Thyroid gland (tissue), 4 donors: ENCODE measurements around the gene FAM193A. TPM values are rescaled to one million over a fixed set of nuclear protein-coding genes. Genes with fewer than 3 reads are reported as not detected.
A peak's percentile ranks its signal among the peaks of the same experiment; 100 is the strongest.

ENCODE experiments used
- DNase-seq, 2 donors: peaks; one replicate each; pipeline ENCODE4 v3.0.0-alpha.2; 2019
- H3K27ac ChIP-seq, 3 donors: fragments of 200-600 bp; sonication (generic); 1 replicate in 2 of 3; 2 replicates in 1 of 3; pipeline ENCODE4 v1.5.1; 2016 to 2019; ENCODE audit warnings: mild to moderate bottlenecking in 1 of 3, moderate library complexity in 1 of 3
- H3K27me3 ChIP-seq: fragments of 200-600 bp; sonication (generic); one replicate; pipeline ENCODE4 v1.5.1; 2019
- H3K36me3 ChIP-seq, 2 donors: fragments of 200-600 bp; sonication (generic); one replicate each; pipeline ENCODE4 v1.5.1; 2016 to 2019
- H3K4me1 ChIP-seq, 2 donors: fragments of 200-600 bp; sonication (generic); one replicate each; pipeline ENCODE4 v1.5.1; 2017 to 2019
- H3K4me3 ChIP-seq, 3 donors: fragments of 200-600 bp; sonication (generic); replicated peaks in 1 of 3; 1 replicate in 2 of 3; 2 replicates in 1 of 3; pipeline ENCODE4 v1.5.1; 2016; ENCODE audit warnings: mild to moderate bottlenecking in 1 of 3
- H3K9me3 ChIP-seq: fragments of 200-600 bp; sonication (generic); one replicate; pipeline ENCODE4 v1.5.1; 2017
- CTCF ChIP-seq, 6 experiments: fragments of 200-600 bp in 3 of 6; fragments of 450-650 bp in 3 of 6; sonication (generic) in 3 of 6; IDR thresholded peaks; one replicate each; pipeline ENCODE4 v1.5.1; 2016 to 2019; ENCODE audit warnings: antibody characterized with exemption in 6 of 6, mild to moderate bottlenecking in 2 of 6, inconsistent platforms in 1 of 6, moderate library complexity in 1 of 6
- POLR2A ChIP-seq, 2 donors: fragments of 450-650 bp; IDR thresholded peaks; one replicate each; pipeline ENCODE4 v1.6.1; 2017; ENCODE audit warnings: antibody characterized with exemption in 2 of 2, mild to moderate bottlenecking in 2 of 2, moderate library complexity in 1 of 2
- WGBS, 2 donors: methylation state at CpG; one replicate each; pipeline ENCODE4 v1.1.5; 2017; 5-methylcytosine and 5-hydroxymethylcytosine counted together
- intact Hi-C: fragments of 100-400 bp; cut with DNase I; formaldehyde crosslinking; loops from one replicate; pipeline ENCODE4 v1.15.1; 2023
- total RNA-seq, 4 donors: library from RNA; depleted of rRNA; stranded (reverse); fragments of >200 nt; gene quantifications; one replicate each; pipeline ENCODE4 v1.2.3, GENCODE V29; 2016

FAM193A gene
- total RNA-seq, 4 donors from 2014 or later, result 22.4 to 36.7 (median 30.3) TPM

- Histone ChIP-seq H3K9me3 (no peaks in the 10 kb centered on the region), H3K4me3 (no peak overlapping the region), H3K27me3 (no peaks in the 10 kb centered on the region), H3K27ac (peak overlapping the region in 1 of 3 donors; percentile 53), H3K4me1 (peaks cover 39 to 44% of the 10 kb centered on the region in 2 donors), H3K36me3 (no peaks in the 10 kb centered on the region)
- peak in 1 of 2 donors; percentile 18 for DNase-seq
- intact Hi-C loops, result no loop called here
- TF ChIP-seq CTCF (IDR thresholded peaks at IDR 0.05) (no peak), POLR2A (IDR thresholded peaks at IDR 0.05) (no peak)
- 58 to 68% methylated on average over 4 of the region's 4 CpGs for WGBS, 2 donors
Measured at GRCh38 chr4:2583092-2583491, 46.6 kb downstream of the FAM193A start.

GRCh38 chr4:2583517-2583916, 47.1 kb downstream of the FAM193A start:
- DNase-seq, result peak; percentile 56 to 58
- intact Hi-C loops, result no loop called here
- no peaks in the 10 kb centered on the region for H3K36me3 ChIP-seq
- peak overlapping the region in 2 of 3 donors; percentile 25 to 53 for H3K27ac ChIP-seq
- no peaks in the 10 kb centered on the region for H3K27me3 ChIP-seq
- H3K4me3 ChIP-seq, result no peak overlapping the region
- H3K4me1 ChIP-seq, result peaks cover 39 to 47% of the 10 kb centered on the region in 2 donors
- 16 to 26% methylated on average over 4 of the region's 4 CpGs for WGBS, 2 donors
- H3K9me3 ChIP-seq, result no peaks in the 10 kb centered on the region
- TF ChIP-seq POLR2A (IDR thresholded peaks at IDR 0.05), result no peak
- TF ChIP-seq CTCF (IDR thresholded peaks at IDR 0.05), result no peak

- 94 to 96% methylated on average over 5 of the region's 5 CpGs for WGBS, 2 donors
- H3K4me1 ChIP-seq, result peaks cover 43 to 61% of the 10 kb centered on the region in 2 donors
- TF ChIP-seq POLR2A (IDR thresholded peaks at IDR 0.05) (no peak), CTCF (IDR thresholded peaks at IDR 0.05) (no peak)
Measured at GRCh38 chr4:2586502-2586901, 50.1 kb downstream of the FAM193A start.

GRCh38 chr4:2587213-2587823, 50.9 kb downstream of the FAM193A start:
- Histone ChIP-seq H3K4me3 (no peak overlapping the region), H3K9me3 (no peaks in the 10 kb centered on the region), H3K36me3 (no peaks in the 10 kb centered on the region), H3K27ac (no peak overlapping the region), H3K27me3 (no peaks in the 10 kb centered on the region), H3K4me1 (peaks cover 41 to 60% of the 10 kb centered on the region in 2 donors)
- DNase-seq, result no peak
- WGBS, 2 donors, result 42 to 52% methylated on average over 8 of the region's 8 CpGs
- TF ChIP-seq CTCF (IDR thresholded peaks at IDR 0.05) (no peak), POLR2A (IDR thresholded peaks at IDR 0.05) (no peak)
- intact Hi-C loops, result no loop called here

More at GRCh38 chr4:2586502-2586901, 50.1 kb downstream of the FAM193A start:
- no peak overlapping the region for H3K4me3 ChIP-seq
- intact Hi-C loops, result no loop called here
- no peaks in the 10 kb centered on the region for H3K9me3 ChIP-seq
- H3K36me3 ChIP-seq, result no peaks in the 10 kb centered on the region
- DNase-seq, result no peak
- no peaks in the 10 kb centered on the region for H3K27me3 ChIP-seq
- H3K27ac ChIP-seq, result no peak overlapping the region

- H3K9me3 ChIP-seq, result no peaks in the 10 kb centered on the region
- DNase-seq, result no peak
- no peaks in the 10 kb centered on the region for H3K27me3 ChIP-seq
- no peak overlapping the region for H3K27ac ChIP-seq
- no peaks in the 10 kb centered on the region for H3K36me3 ChIP-seq
- intact Hi-C loops, result no loop called here
- WGBS, 2 donors, result 95 to 96% methylated on average over 3 of the region's 3 CpGs
- H3K4me3 ChIP-seq, result no peak overlapping the region
- peaks cover 43 to 57% of the 10 kb centered on the region in 2 donors for H3K4me1 ChIP-seq
- no peak for TF ChIP-seq CTCF (IDR thresholded peaks at IDR 0.05)
- TF ChIP-seq POLR2A (IDR thresholded peaks at IDR 0.05), result no peak
Measured at GRCh38 chr4:2588259-2588658, 51.8 kb downstream of the FAM193A start.
